T-helper 9 cell (primary cell): ENCODE measurements around the gene LMNTD2.
A peak's percentile ranks its signal among the peaks of the same experiment; 100 is the strongest.

Experiments
- DNase-seq: peaks from one replicate; pipeline ENCODE4 v3.0.0-alpha.2; 2020
- total RNA-seq, 2 donors: gene quantifications; one replicate each; lab custom pipeline; 2026; lab: John Stamatoyannopoulos, UW

LMNTD2 gene, protein sequence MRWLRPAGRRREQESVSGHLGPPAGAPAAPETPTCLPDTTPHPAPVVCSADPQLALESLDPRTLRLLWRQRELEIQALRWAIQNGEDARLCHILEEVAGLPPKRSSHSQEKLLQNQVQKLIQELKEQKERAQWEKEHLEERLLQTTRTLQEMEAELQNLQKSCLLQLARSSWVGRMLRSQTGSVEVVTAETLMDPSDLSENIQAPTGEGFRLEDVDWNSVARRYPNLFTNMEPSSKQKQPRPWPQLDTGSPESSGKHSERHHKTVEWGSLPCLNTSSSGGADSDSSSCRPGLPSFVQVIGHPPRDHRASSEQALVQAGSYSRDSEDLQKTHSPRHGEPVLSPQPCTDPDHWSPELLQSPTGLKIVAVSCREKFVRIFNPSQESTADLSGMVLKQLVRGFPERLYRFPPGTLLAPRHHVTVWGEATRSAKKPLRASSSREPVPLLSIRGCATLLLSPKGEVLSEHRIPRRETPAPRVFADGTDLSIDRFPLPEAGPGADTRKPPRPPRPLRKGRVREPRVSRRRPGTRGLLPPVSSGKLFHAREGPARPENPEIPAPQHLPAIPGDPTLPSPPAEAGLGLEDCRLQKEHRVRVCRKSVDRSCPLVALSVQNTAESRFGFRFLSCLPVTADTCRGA
- 3.5 to 4.8 reads per million in 2 donors for total RNA-seq

DNA sequence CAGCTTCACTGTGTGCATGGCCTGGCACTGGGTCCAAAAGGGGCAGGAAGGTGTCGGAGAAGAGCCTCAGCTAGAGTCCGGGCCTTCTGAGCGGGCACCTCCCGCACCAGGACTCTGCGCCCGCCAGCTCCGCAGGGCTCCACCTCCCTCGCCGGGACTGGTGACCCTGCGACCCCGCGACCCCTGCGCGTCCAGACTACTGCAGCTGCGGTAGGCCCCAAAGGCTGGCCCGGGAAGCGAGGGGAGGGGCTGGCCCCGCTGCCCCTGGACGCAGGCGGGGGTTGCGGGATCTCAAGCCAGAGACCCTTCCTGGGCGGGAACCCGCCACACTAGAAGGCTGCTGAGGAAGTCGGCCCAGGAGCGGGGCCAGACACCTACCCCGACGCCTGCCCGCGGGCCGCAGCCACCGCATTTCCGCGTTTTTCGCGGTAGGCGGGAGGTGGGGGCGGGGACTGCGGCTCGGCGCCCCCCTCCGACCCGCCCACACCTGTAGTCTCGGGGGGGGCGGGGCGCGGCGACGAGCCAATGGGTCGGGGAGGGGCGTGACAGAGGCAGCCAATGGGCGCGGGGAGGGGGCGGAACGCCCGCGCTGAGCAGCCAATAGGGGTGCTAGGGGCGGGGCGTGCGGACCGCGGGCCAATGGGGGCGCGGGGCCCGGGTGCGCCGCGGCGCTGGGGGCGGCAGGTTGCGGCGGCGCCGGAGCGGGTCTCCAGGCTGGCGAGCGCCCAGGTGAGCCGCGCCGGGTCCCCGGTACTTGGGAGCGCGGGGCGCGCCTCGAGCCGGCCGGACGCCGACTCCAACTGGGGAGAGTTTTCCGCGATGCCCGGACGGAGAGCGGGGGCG, at the start of gene LMNTD2, which contains the start of gene RASSF7:
TSS of gene LMNTD2 (minus strand) at position 434 of the 843 bp plus-strand sequence. CDS start at position 412, 22 bp downstream.
TSS of gene RASSF7 (plus strand) at position 666 of the 843 bp plus-strand sequence. CDS start 799 bp downstream, outside the sequence.
- DNase-seq = peak; percentile 96

DNA sequence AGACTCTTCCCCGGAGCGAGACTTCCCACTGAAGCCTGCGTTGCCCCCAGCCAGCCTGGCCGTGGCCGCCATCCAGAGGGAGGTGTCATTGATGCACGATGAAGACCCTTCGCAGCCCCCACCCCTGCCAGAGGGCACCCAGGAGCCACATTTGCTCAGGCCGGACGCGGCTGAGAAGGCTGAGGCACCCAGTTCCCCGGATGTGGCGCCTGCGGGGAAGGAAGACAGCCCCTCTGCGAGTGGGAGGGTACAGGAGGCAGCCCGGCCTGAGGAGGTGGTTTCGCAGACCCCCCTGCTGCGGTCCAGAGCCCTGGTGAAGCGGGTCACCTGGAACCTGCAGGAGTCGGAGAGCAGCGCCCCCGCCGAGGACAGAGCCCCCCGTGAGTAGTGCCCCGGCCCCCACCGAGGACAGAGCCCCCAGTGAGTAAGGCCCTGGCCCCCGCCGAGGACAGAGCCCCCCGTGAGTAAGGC, 48.8 kb upstream of the LMNTD2 start:
- no peak for DNase-seq

DNA sequence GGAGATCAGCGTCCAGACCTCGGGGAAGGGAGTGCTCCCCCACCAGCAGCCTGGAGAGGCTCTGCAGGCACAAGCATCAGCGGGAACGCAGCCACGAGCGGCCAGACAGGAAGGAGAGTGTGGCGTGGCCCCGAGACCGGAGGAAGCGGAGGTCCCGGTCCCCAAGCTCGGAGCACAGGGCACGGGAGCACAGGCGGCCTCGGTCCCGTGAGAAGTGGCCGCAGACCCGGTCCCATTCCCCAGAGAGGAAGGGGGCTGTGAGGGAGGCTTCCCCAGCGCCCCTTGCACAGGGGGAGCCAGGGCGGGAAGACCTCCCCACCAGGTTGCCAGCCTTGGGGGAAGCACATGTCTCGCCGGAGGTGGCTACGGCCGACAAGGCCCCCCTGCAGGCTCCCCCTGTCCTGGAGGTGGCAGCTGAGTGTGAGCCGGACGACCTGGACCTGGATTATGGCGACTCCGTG, 48.3 kb upstream of the LMNTD2 start:
- no peak for DNase-seq

DNA sequence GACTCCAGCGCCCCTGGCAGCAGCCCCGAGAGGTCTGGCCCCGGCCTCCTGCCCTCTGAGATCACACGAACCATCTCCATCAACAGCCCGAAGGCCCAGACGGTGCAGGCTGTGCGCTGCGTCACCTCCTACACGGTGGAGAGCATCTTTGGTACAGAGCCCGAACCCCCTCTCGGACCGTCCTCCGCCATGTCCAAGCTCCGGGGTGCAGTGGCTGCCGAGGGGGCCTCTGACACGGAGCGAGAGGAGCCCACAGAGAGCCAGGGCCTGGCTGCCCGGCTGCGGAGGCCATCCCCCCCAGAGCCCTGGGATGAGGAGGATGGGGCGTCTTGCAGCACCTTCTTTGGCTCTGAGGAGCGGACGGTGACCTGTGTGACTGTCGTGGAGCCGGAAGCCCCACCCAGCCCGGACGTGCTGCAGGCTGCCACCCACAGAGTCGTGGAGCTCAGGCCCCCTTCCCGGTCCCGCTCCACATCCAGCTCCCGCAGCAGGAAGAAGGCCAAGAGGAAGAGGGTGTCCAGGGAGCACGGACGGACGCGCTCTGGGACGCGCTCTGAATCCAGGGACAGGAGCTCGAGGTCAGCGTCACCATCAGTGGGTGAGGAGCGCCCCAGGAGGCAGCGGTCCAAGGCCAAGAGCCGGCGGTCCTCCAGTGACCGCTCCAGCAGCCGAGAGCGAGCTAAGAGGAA, 47.6 kb upstream of the LMNTD2 start:
- no peak for DNase-seq

DNA sequence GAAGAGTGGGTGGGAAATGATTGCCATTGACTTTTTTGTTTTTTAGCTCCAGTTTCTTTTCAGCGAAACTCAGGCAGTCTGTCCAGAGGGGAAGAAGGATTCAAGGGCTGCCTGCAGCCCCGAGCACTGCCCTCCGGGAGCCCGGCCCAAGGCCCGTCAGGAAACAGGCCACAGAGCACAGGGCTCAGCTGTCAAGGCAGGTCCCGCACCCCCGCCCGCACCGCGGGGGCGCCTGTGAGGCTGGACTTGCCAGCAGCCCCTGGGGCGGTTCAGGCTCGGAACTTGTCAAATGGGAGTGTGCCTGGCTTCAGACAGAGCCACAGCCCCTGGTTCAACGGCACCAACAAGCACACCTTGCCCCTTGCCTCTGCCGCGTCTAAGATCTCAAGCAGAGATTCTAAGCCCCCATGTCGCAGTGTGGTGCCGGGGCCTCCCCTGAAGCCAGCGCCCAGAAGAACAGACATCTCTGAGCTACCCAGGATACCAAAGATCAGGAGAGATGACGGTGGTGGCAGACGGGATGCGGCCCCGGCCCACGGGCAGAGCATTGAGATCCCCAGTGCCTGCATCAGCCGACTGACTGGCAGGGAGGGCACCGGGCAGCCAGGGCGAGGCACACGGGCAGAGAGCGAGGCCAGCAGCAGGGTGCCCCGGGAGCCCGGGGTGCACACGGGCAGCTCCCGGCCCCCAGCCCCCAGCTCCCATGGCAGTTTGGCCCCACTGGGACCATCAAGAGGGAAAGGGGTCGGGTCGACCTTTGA, 46.7 kb upstream of the LMNTD2 start:
- DNase-seq = no peak

DNA sequence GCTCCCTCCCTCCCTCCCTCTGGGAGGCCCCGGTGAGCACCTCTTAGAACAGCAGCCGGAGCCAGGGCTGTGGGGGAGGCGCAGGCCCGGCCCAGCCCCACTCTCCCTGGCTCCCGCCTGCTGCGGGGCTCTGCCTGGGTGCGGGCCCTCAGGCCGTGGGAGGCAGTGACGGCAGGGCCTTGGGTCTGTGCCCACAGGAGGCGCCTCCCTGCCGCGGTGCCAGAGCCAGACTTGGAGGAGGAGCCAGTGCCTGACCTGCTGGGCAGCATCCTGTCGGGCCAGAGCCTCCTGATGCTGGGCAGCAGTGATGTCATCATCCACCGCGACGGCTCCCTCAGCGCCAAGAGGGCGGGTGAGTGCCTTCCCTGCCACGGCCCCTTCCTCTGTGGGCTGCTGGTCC, 45.7 kb upstream of the LMNTD2 start:
- DNase-seq = no peak

DNA sequence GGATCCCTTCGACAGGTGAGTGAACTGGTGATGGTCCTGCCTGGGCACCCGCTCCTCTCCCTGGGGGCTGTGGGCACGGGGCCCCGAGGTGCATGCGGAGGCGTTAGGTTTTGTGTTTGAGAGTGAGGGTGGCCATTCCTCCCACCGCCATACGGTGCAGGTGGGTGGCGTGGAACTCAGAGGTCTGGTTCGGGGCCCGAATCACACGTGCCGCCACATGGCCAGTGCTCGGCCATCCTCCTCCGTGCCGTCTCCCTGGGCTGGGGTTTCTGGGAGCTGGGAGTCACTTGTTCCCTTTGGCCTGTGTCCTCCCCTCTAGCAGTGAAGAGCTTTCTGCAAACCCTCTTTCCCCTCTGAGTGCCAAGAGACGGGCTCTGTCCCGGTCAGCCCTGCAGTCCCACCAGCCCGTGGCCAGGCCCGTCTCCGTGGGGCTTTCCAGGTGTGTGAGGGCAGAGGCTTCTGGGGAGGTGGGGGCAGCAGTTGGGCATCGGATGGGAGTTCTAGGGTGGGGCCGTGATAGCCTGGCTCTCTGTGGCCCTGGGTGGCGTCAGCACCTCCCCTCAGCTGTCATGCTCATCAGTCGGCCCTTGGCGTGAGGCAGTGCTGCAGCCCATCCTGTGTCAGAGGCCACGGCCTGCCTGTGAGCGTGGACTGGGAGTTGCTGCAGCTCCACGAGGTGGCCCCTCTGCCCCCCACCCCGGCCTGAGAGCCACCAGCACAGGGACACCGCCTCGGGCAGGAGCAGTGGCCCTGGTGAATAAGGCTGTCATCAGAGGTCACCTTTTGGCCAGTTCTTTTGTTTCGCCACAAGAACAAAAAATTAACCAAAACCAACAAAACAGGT, 45.0 kb upstream of the LMNTD2 start:
- no peak for DNase-seq

DNA sequence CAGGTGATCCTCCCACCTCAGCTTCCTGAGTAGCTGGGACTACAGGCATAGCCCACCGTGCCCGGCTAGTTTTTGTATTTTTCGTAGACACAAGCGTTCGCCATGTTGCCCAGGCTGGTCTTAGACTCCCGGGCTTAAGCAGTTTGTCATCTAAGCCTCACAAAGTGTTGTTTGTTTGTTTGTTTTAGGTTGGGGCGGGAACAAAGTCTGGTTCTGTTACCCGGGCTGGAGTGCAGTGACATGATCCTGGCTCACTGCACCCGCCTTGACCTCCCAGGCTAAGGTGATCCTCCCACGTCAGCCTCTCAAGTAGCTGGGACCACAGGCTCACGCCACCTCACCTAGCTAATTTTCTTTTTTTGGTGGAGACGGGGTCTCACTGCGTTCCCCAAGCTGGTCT, 42.6 kb upstream of the LMNTD2 start:
- no peak for DNase-seq

DNA sequence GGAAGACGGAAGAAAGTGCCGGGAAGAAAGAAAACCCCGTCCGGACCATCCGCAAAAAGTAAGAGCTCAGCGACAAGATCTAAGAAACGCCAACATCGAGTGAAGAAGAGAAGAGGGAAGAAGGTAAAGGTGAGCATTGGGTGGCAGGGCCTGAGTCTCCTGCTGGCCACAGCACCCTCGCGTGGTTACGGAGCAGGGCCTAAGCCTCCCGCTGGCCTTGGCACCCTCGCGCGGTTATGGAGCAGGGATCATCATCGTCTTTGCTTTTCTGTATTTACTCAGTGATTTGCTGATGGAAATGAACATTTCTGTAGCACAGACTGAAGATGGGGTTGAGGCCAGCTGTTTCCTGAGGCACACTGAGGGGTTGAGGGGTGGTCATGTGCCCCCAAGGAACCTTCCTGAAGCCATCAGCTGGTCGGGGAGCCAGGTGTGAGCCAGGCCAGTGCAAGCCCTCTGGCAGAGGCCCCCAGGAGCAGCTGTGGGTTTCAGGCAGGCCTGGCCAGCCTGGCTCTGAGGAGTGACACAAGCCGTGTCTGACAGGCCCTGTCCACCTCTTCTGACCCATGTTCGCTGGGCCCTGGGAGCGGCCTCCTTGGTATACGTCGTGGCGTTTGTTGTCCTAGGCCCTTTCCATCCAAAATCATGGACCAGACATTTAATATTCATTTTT, 41.2 kb upstream of the LMNTD2 start:
- no peak for DNase-seq

DNA sequence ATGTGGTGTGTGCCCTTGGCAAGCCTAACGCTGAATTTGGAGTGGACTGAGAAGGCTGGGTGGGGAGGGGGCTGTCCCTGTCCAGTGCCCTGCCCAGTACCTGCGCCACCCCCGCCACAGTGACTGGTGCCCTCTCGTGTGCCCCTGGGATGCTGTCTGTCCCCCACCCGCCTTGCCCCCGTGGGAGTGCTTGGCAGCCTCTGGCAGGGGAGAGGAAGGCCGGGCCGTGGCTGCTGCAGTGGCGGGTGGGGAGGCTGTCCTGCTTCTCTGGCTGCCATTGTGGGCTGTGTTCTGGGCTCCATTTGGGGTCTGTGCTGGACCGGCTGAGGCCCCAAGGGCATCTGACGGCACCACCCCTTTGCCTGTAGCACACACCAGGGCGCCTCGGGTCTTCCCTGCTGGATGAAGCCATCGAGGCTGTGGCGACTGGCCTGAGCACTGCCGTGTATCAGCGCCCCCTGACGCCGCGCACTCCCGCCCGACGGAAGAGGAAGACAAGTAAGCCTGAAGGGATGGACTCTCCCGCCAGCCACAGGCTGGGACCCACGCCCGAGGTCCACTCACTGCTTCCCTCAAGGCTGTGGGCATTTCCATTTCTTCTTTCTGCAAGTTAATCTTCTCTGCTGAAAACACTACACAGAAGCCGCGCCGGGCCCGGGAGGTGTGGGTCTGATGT, 37.6 kb upstream of the LMNTD2 start:
- no peak for DNase-seq

DNA sequence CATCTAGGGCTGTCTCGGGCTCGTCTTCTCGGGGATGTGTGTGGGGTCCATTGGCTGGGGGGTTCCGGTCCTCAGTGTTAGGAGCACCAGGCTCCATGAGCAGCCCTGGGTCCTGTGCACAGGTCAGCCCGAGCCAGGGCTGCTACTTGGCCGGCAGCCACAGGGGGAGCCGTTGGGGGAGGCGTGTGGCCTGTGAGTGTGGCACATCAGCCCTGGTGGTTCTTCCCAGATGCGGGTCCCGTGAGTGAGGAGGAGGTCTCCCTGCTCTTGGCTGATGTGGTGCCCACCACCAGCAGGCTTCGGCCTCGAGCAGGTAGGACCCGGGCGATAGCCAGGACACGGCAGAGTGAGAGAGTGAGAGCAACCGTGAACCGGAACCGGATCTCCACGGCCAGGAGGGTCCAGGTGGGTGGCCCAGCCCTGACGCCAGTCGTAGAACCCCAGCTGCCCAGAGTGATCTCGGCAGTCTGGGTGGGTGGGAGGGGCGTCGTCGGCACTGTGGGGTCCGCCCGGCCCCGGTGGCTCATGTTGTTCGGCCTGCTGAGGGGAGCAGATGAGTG, 36.7 kb upstream of the LMNTD2 start:
- DNase-seq = no peak

DNA sequence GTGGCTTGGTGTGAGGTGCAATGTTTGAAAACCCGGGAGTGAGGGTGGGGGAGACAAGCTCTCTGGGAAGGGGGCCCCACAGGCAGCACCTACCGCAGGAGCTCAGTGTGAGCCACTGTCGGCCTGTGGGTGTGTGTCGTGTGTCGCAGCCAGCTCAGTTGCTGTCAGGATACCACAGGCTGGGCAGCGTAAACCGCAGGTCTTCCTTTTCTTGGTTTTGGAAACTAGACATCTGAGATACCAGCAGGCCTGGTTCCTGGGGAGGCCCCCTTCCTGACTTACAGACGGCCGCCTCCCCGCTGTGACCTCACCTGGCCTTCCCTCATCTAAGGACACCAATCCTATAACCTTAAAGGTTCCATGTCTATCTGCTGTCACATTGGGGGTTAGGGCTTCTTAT, 35.8 kb upstream of the LMNTD2 start:
- DNase-seq = no peak

DNA sequence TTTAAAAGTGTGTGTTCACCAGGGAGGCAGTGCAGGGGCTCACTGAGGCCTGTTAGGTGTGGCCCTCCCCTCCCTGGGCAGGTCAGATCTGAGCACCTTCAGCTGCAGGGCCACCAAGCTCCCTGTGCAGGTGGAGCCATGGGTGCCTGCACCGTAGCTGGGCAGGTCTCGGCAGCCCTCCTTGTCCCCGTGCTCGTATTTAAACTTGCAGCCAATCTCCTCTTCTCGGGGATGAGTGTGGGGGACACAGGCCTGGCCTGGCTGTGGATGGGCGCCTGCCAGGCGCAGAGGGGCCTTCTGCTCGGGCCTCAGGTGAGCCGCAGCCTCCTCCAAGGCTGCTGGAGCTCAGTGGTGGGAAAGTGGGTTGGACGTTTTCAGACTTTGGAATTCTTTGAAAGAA, 34.9 kb upstream of the LMNTD2 start:
- no peak for DNase-seq

DNA sequence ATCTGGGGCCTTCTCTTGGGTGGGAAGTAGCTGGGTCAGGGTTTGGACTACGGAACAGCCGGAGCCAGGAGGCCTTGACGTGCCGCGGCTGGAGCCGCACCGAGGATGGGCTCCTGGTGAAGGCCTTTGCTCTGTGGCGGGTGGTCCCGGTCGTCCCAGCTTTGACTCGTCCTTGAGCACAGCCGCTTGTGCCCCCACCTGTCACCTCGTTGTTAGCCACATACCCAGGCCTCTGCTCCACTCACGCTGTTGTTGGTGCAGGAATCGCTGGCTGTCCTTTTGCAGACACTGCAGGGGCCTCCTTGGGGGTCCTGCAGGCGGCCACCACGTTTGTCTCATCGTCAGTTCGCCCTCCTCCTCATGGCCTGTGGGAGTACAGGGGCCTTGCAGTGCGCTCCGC, 32.8 kb upstream of the LMNTD2 start:
- DNase-seq = no peak

DNA sequence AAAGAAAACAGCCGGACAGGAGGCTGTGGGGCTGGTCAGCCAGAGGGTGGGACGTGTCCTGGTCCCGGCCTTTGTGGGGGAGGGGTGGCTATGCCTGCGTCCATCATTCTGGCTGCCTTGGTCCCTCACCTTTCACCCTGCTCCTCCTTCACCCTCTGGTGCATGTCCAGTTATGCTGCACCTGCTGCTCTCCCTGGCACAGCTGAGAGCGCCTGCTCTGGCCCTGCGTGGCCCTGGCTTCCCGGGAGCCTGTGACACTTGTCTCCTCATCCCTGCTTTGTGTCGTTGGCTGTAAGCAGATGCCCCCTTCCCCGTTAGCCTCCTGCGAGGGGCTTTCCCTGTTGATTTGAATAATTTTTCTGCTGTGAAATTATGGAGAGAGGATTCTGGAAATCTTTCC, 32.4 kb upstream of the LMNTD2 start:
- DNase-seq = no peak

DNA sequence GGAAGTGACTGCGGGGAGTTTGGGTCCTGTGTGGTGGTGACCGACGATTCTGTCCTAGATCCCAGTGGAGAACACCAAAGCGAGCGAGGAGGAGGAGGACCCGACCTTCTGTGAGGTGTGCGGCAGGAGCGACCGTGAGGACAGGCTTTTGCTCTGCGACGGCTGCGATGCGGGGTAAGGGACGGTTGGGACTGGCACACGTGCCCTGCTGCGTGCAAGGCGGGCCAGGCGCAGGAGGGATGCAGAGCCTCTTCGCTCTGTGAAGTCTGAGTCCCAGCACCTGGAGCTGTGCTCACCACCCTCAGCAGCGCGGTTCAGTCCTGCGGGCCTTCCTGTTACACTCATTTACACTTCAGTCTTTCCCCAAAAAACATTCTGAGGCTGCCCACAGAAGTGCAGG, 32.0 kb upstream of the LMNTD2 start:
- no peak for DNase-seq

DNA sequence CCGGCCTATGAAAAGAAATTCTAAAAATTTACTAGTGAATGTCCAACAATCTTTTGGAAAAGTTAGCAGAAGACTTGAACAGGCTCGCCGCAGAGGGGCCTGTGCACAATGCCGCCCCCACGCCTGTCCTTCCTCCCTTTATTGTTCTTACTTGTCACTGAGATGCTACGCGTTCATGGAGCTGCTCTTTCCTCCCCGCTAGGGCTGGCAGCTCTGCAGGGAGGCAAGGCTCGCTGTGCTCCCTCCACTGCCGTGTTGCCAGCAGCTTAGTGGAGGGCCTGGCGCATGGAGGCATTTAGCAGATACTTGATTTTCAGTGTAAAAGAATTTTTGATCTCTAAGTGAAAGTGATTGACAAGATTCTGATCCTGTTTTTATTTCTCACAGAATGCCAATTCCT, 30.5 kb upstream of the LMNTD2 start:
- no peak for DNase-seq

DNA sequence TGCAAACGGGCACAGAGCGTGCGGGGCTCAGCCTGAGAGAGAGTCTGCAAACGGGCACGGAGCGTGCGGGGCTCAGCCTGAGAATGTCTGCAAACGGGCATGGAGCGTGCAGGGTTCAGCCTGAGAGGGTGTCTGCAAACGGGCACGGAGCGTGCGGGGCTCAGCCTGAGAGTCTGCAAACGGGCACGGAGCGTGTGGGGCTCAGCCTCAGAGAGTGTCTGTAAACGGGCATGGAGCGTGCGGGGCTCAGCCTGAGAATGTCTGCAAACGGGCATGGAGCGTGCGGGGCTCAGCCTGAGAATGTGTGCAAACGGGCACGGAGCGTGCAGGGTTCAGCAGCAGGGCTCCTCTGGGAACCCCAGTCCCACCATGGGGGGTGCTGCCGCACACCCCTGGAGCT, 29.3 kb upstream of the LMNTD2 start:
- DNase-seq = no peak

DNA sequence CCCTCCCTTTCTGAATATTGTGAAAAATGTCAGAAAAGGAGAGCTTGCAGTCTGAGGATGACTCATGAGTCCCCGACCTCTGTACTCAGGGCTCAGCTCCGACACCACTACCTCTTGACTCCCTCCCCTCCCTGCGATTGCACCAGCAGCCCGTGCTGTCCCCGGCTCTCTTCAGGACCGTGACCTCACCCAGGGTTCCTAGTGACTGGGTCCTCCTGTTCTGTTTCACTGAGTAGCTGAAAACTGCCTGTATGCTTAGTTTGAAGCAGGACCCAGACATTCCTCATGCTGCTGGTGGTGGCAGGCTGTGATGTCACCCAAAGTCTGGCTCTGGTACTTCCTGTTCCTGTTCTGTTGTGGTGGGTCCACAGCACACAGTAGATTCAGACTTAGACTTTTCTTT, 27.4 kb upstream of the LMNTD2 start:
- DNase-seq = peak; percentile 52
